HepG2 (cell line): Measurements from ENCODE around the gene CASZ1. TPM values are rescaled to one million over a fixed set of nuclear protein-coding genes. Genes with fewer than 3 reads are reported as not detected.

Source experiments
- ATAC-seq: fragments of 200-7000 bp; cut with Tn5 transposase; 3 replicates; pipeline ENCODE4 v1.9.1; 2020; ENCODE audit warnings: mild to moderate bottlenecking, moderate library complexity
- BruUV-seq: library from RNA; stranded (reverse); fragments of 400-500 nt; replicated peaks from 2 replicates; lab custom pipeline; 2021; lab: Mats Ljungman, UMichigan
- CTCF ChIA-PET: fragments of 300-600 bp; formaldehyde crosslinking; extraction: SDS; loops from one replicate; lab custom pipeline; 2021; ENCODE audit warnings: low total read pairs, inconsistent platforms, low intra/inter-chr PET ratio; lab: Yijun Ruan, JAX
- POLR2A ChIA-PET: fragments of 350-600 bp; sonication (Branson Sonifier 250); formaldehyde crosslinking; loops from one replicate; lab custom pipeline; 2020; ENCODE audit warnings: antibody characterized with exemption, inconsistent platforms; lab: Yijun Ruan, JAX
- DNase-seq: peaks from one replicate; pipeline ENCODE4 v3.0.0-alpha.2; 2015; ENCODE audit warnings: low spot score
- FAIRE-seq: peaks from 3 replicates; lab custom pipeline; 2011; peaks lifted over from hg19 to GRCh38; lab: Jason Lieb, UNC
- H2AFZ ChIP-seq: one replicate; pipeline ENCODE4 v1.6.1; 2011; ENCODE audit warnings: low read length, inconsistent platforms
- H3K27ac ChIP-seq: fragments of 300-600 bp; 3 replicates; pipeline ENCODE4 v1.8.0; 2011; ENCODE audit warnings: mixed run types, mild to moderate bottlenecking, mixed read lengths, low read length, inconsistent platforms; ENCODE audit not compliant: insufficient read depth; ENCODE audit errors: extremely low read length
- H3K27me3 ChIP-seq, 2 experiments: fragments of 200-600 bp in 1 of 2; 2 replicates in 1 of 2; 3 replicates in 1 of 2; pipeline versions ENCODE4 v1.6.0 to v1.8.0; 2011; ENCODE audit warnings: low read length in 2 of 2, mild to moderate bottlenecking in 2 of 2, moderate library complexity in 2 of 2, inconsistent platforms in 1 of 2; ENCODE audit not compliant: insufficient read depth in 2 of 2, control insufficient read depth in 1 of 2
- H3K36me3 ChIP-seq, 2 experiments: fragments of 200-600 bp in 1 of 2; replicated peaks in 1 of 2; 2 replicates in 1 of 2; 3 replicates in 1 of 2; pipeline versions ENCODE4 v1.5.1 to v1.8.0; 2011; ENCODE audit warnings: low read length in 2 of 2, inconsistent platforms in 1 of 2; ENCODE audit not compliant: insufficient read depth in 2 of 2, control insufficient read depth in 1 of 2
- H3K4me1 ChIP-seq: 2 replicates; pipeline ENCODE4 v1.5.1; 2012; ENCODE audit warnings: low read length, inconsistent platforms; ENCODE audit not compliant: insufficient read depth
- H3K4me2 ChIP-seq: 2 replicates; pipeline ENCODE4 v1.6.0; 2011; ENCODE audit warnings: low read depth, low read length, inconsistent platforms
- H3K4me3 ChIP-seq, 3 experiments: fragments of 200-600 bp in 1 of 3; sonication (generic), shearing (Covaris generic) in 1 of 3; replicated peaks in 1 of 3; 2 replicates each; pipeline ENCODE4 v1.5.1; 2011 to 2016; ENCODE audit warnings: low read length in 3 of 3, inconsistent platforms in 2 of 3, low read depth in 2 of 3, mild to moderate bottlenecking in 2 of 3, control low read depth in 1 of 3, mixed read lengths in 1 of 3; ENCODE audit not compliant: insufficient read depth in 1 of 3
- H3K79me2 ChIP-seq: one replicate; pipeline ENCODE4 v1.6.1; 2011; ENCODE audit warnings: low read length, inconsistent platforms; ENCODE audit not compliant: insufficient read depth
- H3K9ac ChIP-seq: 2 replicates; pipeline ENCODE4 v1.6.0; 2011; ENCODE audit warnings: mild to moderate bottlenecking, low read depth, low read length, inconsistent platforms; ENCODE audit not compliant: insufficient read depth
- H3K9me3 ChIP-seq: 2 replicates; pipeline ENCODE4 v1.5.1; 2012; ENCODE audit warnings: mild to moderate bottlenecking, low read length
- H4K20me1 ChIP-seq: 2 replicates; pipeline ENCODE4 v1.6.0; 2011; ENCODE audit warnings: inconsistent platforms, mild to moderate bottlenecking, low read length, moderate library complexity; ENCODE audit not compliant: insufficient read depth
- CTCF ChIP-seq: sonication (generic); formaldehyde crosslinking; IDR thresholded peaks from 2 replicates; pipeline ENCODE4 v1.5.0; 2020; ENCODE audit warnings: mild to moderate bottlenecking, missing genetic modification reagents, moderate library complexity
- IRF2 ChIP-seq: IDR thresholded peaks from 2 replicates; pipeline ENCODE4 v1.6.1; 2018; ENCODE audit warnings: missing genetic modification reagents, missing compliant biosample characterization
- JARID2 ChIP-seq: sonication (generic); formaldehyde crosslinking; IDR thresholded peaks from 2 replicates; pipeline ENCODE4 v1.8.1; 2023; ENCODE audit warnings: missing genetic modification reagents, inconsistent platforms; ENCODE audit not compliant: insufficient replicate concordance
- JUND ChIP-seq: sonication (generic); formaldehyde crosslinking; IDR thresholded peaks from 2 replicates; pipeline ENCODE4 v1.8.0; 2022; ENCODE audit warnings: mild to moderate bottlenecking, missing genetic modification reagents
- KAT8 ChIP-seq: IDR thresholded peaks from 2 replicates; pipeline ENCODE4 v1.6.1; 2016; ENCODE audit warnings: missing genetic modification reagents, missing compliant biosample characterization
- MXD1 ChIP-seq: sonication (generic); formaldehyde crosslinking; IDR thresholded peaks from 2 replicates; pipeline ENCODE4 v1.4.0; 2020; ENCODE audit warnings: mild to moderate bottlenecking, missing genetic modification reagents
- RCOR2 ChIP-seq: IDR thresholded peaks from 2 replicates; pipeline ENCODE4 v1.6.1; 2016; ENCODE audit warnings: missing biosample characterization, missing genetic modification reagents
- TCF7 ChIP-seq: sonication (generic); IDR thresholded peaks from 2 replicates; pipeline ENCODE4 v1.6.1; 2016; ENCODE audit warnings: antibody characterized with exemption, low read depth
- TRIM22 ChIP-seq: fragments of 450-650 bp; IDR thresholded peaks from 2 replicates; pipeline ENCODE4 v1.6.1; 2017
- ZIK1 ChIP-seq: sonication (generic); formaldehyde crosslinking; IDR thresholded peaks from 2 replicates; pipeline ENCODE4 v1.5.0; 2020; ENCODE audit warnings: mild to moderate bottlenecking, low read depth, missing genetic modification reagents, borderline replicate concordance
- ZNF354B ChIP-seq: sonication (generic); formaldehyde crosslinking; IDR thresholded peaks from 2 replicates; pipeline ENCODE4 v1.8.0; 2022; ENCODE audit warnings: mild to moderate bottlenecking, missing genetic modification reagents
- ZNF563 ChIP-seq: sonication (generic); formaldehyde crosslinking; IDR thresholded peaks from 2 replicates; pipeline ENCODE4 v1.8.0; 2022; ENCODE audit warnings: mild to moderate bottlenecking, moderate library complexity, missing genetic modification reagents
- ZNF639 ChIP-seq: conservative IDR thresholded peaks from 2 replicates; pipeline ENCODE4 v1.6.1; 2018; ENCODE audit warnings: missing genetic modification reagents
- ZSCAN22 ChIP-seq: sonication (generic); formaldehyde crosslinking; IDR thresholded peaks from 2 replicates; pipeline ENCODE4 v1.4.0; 2020; ENCODE audit warnings: mild to moderate bottlenecking, missing genetic modification reagents
- WGBS: methylation state at CpG from one replicate; pipeline ENCODE4 v1.1.6; 2017; ENCODE audit warnings: low lambda C conversion rate; 5-methylcytosine and 5-hydroxymethylcytosine counted together
- in situ Hi-C: cut with HindIII; loops from 2 replicates; pipeline ENCODE4 v1.10.0; 2017; ENCODE audit warnings: low pct_unique_long_range_greater_than_20kb; ENCODE audit not compliant: extremely low pct_ligation_motif_present
- intact Hi-C: fragments of 100-400 bp; cut with micrococcal nuclease; formaldehyde crosslinking; loops from one replicate; pipeline ENCODE4 v1.10.0; 2022; ENCODE audit not compliant: unreplicated experiment
- polyA plus RNA-seq, 8 experiments: library from polyadenylated mRNA; depleted of rRNA in 3 of 8; stranded (reverse) in 7 of 8; unstranded in 1 of 8; fragments of >200 nt; fragmentation: Illumina TruSeq in 4 of 8; extraction: Trizol in 4 of 8; gene quantifications; 2 replicates each; pipeline versions ENCODE4 v1.2.1 to v1.2.3, GENCODE V29; 2011 to 2016; ENCODE audit warnings: low read depth in 4 of 8, missing spikeins in 1 of 8, mixed read lengths in 1 of 8; ENCODE audit not compliant: insufficient read depth in 1 of 8
- total RNA-seq, 5 experiments: library from RNA; depleted of rRNA; stranded (reverse); fragments of >200 nt; fragmentation: Illumina TruSeq; extraction: Trizol; gene quantifications; 2 replicates each; pipeline ENCODE4 v1.2.3, GENCODE V29; 2016; ENCODE audit warnings: low read depth in 1 of 5

The CASZ1 gene
- total and polyA plus RNA-seq, 2 of the 13 experiments (the other 11 are each of a cell fraction or from before 2014, with no cell fraction given) = 1.9 to 3.7 TPM

- TF ChIP-seq ZIK1 = no peak
- no peak for TF ChIP-seq RCOR2 (CRISPR knock-in tag)
- no peak for TF ChIP-seq ZNF563
- no peak for TF ChIP-seq TCF7
- TF ChIP-seq CTCF = peak; percentile 29; the same call in 1 of the 2 replicates
Measured at GRCh38 chr1:10690484-10690883, 106.0 kb downstream of the CASZ1 start (continued).

- H3K4me1 ChIP-seq = peaks cover 77% of the 10 kb centered on the region
- FAIRE-seq = no peak
Measured at GRCh38 chr1:10688409-10688786, 108.0 kb downstream of the CASZ1 start.

More at GRCh38 chr1:10688409-10688786, 108.0 kb downstream of the CASZ1 start:
- no TSS peak for BruUV-seq
- Histone ChIP-seq H3K27me3 (no peaks in the 10 kb centered on the region; a peak in 1 of 5 replicates), H3K9ac (no peak overlapping the region), H3K36me3 (no peaks in the 10 kb centered on the region), H3K9me3 (no peaks in the 10 kb centered on the region), H3K4me3 (no peak overlapping the region), H3K79me2 (no peaks in the 10 kb centered on the region), H4K20me1 (no peaks in the 10 kb centered on the region), H3K4me2 (no peak overlapping the region), H2AFZ (no peak overlapping the region), H3K27ac (no peak overlapping the region)
- ATAC-seq (no peak), DNase-seq (no peak)
- POLR2A ChIA-PET = no interaction called here
- in situ Hi-C loops = no loop called here
- WGBS = 90% methylated on average over 4 of the region's 10 CpGs
- intact Hi-C loops = loop anchor here (5.0 kb wide), 1 partner anchor 176 kb away; no protein-coding TSS in a partner anchor
- TF ChIP-seq JARID2 (CRISPR knock-in tag) (no peak), TRIM22 (no peak), MXD1 (CRISPR knock-in tag) (no peak), ZNF639 (CRISPR knock-in tag) (no peak), ZSCAN22 (CRISPR knock-in tag) (no peak), ZNF354B (CRISPR knock-in tag) (no peak), JUND (CRISPR knock-in tag) (no peak), KAT8 (no peak), IRF2 (no peak)
- CTCF ChIA-PET = no interaction called here
